ENCODE data around the gene HBM. TPM values are rescaled to one million over a fixed set of nuclear protein-coding genes. Genes with fewer than 3 reads are reported as not detected.
"Not testable (repeated sequence)": the region's sequence is repeated elsewhere in the genome, so short reads cannot be mapped to it uniquely, and the experiment has no call there.

Gene HBM
- total and polyA plus RNA-seq, 8 donors, result 2.8 to 12.6 (median 6.9) TPM; not detected in 2

- no peak overlapping the region for H3K27ac ChIP-seq
- TF ChIP-seq CTCF (IDR thresholded peaks at IDR 0.05), result no peak
- peaks cover 10 to 21% of the 10 kb centered on the region in 2 donors for H3K4me1 ChIP-seq
- H3K36me3 ChIP-seq, result no peaks in the 10 kb centered on the region
- H3K9me3 ChIP-seq, result no peaks in the 10 kb centered on the region
- H3K27me3 ChIP-seq, result peaks cover 50 to 82% of the 10 kb centered on the region in 2 donors
- DNase-seq (peak in 1 of 4 donors; percentile 14), ATAC-seq (no peak)
- intact Hi-C loops (cut with DNase I), result no loop called here
- no peak overlapping the region for H3K4me3 ChIP-seq
These were observed 1.4 kb downstream of the HBM start for GRCh38 chr16:167122-167690.

- H3K36me3 ChIP-seq, result no peaks in the 10 kb centered on the region
- DNase-seq (peak in 1 of 4 donors; percentile 34), ATAC-seq (no peak)
- no peaks in the 10 kb centered on the region for H3K9me3 ChIP-seq
- H3K27ac ChIP-seq, result no peak overlapping the region
- H3K27me3 ChIP-seq, result peaks cover 53 to 79% of the 10 kb centered on the region in 2 donors
- intact Hi-C loops (cut with DNase I), result no loop called here
- no peak overlapping the region for H3K4me3 ChIP-seq
- TF ChIP-seq CTCF (IDR thresholded peaks at IDR 0.05), result no peak
- peaks cover 10 to 21% of the 10 kb centered on the region in 2 donors for H3K4me1 ChIP-seq
These were observed 2.6 kb downstream of the HBM start for GRCh38 chr16:168424-168823.

- intact Hi-C loops (cut with DNase I), result no loop called here
- H3K9me3 ChIP-seq, result no peaks in the 10 kb centered on the region
- ATAC-seq, result no peak
- H3K4me3 ChIP-seq, result no peak overlapping the region
- H3K36me3 ChIP-seq, result no peaks in the 10 kb centered on the region
- H3K27ac ChIP-seq, result no peak overlapping the region
- H3K4me1 ChIP-seq, result peaks cover 10 to 21% of the 10 kb centered on the region in 2 donors
- TF ChIP-seq CTCF (IDR thresholded peaks at IDR 0.05), result no peak
- DNase-seq, result peak in 1 of 4 donors; percentile 6
- H3K27me3 ChIP-seq, result peaks cover 53 to 83% of the 10 kb centered on the region in 2 donors
These were observed 3.2 kb downstream of the HBM start for GRCh38 chr16:169014-169413.

- H3K9me3 ChIP-seq; H3K27ac ChIP-seq; H3K4me3 ChIP-seq; H3K36me3 ChIP-seq; intact Hi-C loops (cut with DNase I): not testable (repeated sequence)
- ATAC-seq, result peak; percentile 72
- peak in 1 of 4 donors; percentile 26 for DNase-seq
- H3K4me1 ChIP-seq, result peaks cover 8 to 19% of the 10 kb centered on the region in 2 donors
- peaks cover 58 to 91% of the 10 kb centered on the region in 2 donors for H3K27me3 ChIP-seq
These were observed 4.3 kb downstream of the HBM start for GRCh38 chr16:170088-170507.

- DNase-seq, result no peak
- Histone ChIP-seq H3K4me3 (no peak overlapping the region), H3K27ac (no peak overlapping the region), H3K9me3 (no peaks in the 10 kb centered on the region), H3K36me3 (no peaks in the 10 kb centered on the region), H3K27me3 (peaks cover 57 to 91% of the 10 kb centered on the region in 2 donors), H3K4me1 (peaks cover 2 to 12% of the 10 kb centered on the region in 2 donors)
- no peak for TF ChIP-seq CTCF (IDR thresholded peaks at IDR 0.05)
- intact Hi-C loops (cut with DNase I), result no loop called here
- ATAC-seq, result no peak
These were observed 5.0 kb downstream of the HBM start for GRCh38 chr16:170788-171187.

- H3K27me3 ChIP-seq, result peaks cover 43 to 86% of the 10 kb centered on the region in 2 donors
- H3K27ac ChIP-seq, result not testable (repeated sequence)
These were observed 6.7 kb downstream of the HBM start, which contains the start of gene HBA2 for GRCh38 chr16:172374-172941. TSS of gene HBA2 (plus strand) at chr16:172876. CDS start at chr16:172913, 37 bp downstream.

GRCh38 chr16:173211-173854, 7.6 kb downstream of the HBM start:
- peaks cover 43 to 86% of the 10 kb centered on the region in 2 donors for H3K27me3 ChIP-seq
- ATAC-seq, result not testable (repeated sequence)

More at GRCh38 chr16:172374-172941, 6.7 kb downstream of the HBM start, which contains the start of gene HBA2:
- H3K36me3 ChIP-seq; DNase-seq; H3K9me3 ChIP-seq; H3K4me1 ChIP-seq; intact Hi-C loops (cut with DNase I); ATAC-seq; H3K4me3 ChIP-seq: not testable (repeated sequence)

GRCh38 chr16:173928-174769, 8.4 kb downstream of the HBM start:
- DNase-seq; H3K9me3 ChIP-seq; H3K36me3 ChIP-seq; H3K27ac ChIP-seq; H3K4me3 ChIP-seq; H3K4me1 ChIP-seq; intact Hi-C loops (cut with DNase I): not testable (repeated sequence)
- H3K27me3 ChIP-seq, result peaks cover 49 to 86% of the 10 kb centered on the region in 2 donors
- peak; percentile 22 for ATAC-seq

More at GRCh38 chr16:173211-173854, 7.6 kb downstream of the HBM start:
- H3K4me1 ChIP-seq; intact Hi-C loops (cut with DNase I); DNase-seq; H3K9me3 ChIP-seq; H3K27ac ChIP-seq; H3K36me3 ChIP-seq; H3K4me3 ChIP-seq: not testable (repeated sequence)
